GM19397 (cell line): ENCODE measurements around the gene SVOP.

Experiments used
- ATAC-seq: cut with Tn5 transposase; IDR thresholded peaks from one replicate; pipeline ENCODE4 v1.9.1; 2021; ENCODE audit warnings: mild to moderate bottlenecking, moderate library complexity; ENCODE audit not compliant: unreplicated experiment

Gene SVOP

GRCh38 chr12:108939594-108939993, 81.3 kb downstream of the SVOP start:
- no peak for ATAC-seq

GRCh38 chr12:108938247-108938924, 82.5 kb downstream of the SVOP start:
- no peak for ATAC-seq

GRCh38 chr12:108935159-108935763, 85.6 kb downstream of the SVOP start:
- ATAC-seq, result no peak

GRCh38 chr12:108933949-108934348, 86.9 kb downstream of the SVOP start:
- no peak for ATAC-seq

GRCh38 chr12:108930756-108931155, 90.1 kb downstream of the SVOP start:
- ATAC-seq, result no peak

- ATAC-seq, result no peak
Measured at GRCh38 chr12:108930155-108930554, 90.7 kb downstream of the SVOP start.

- ATAC-seq, result no peak
Measured at GRCh38 chr12:108928695-108929094, 92.2 kb downstream of the SVOP start.

GRCh38 chr12:108922918-108923317, 98.0 kb downstream of the SVOP start:
- ATAC-seq, result no peak

GRCh38 chr12:108921946-108922345, 98.9 kb downstream of the SVOP start:
- no peak for ATAC-seq

GRCh38 chr12:108918960-108919642, 101.8 kb downstream of the SVOP start:
- no peak for ATAC-seq

GRCh38 chr12:108918206-108918605, 102.7 kb downstream of the SVOP start:
- no peak for ATAC-seq

GRCh38 chr12:108916336-108916735, 104.5 kb downstream of the SVOP start:
- ATAC-seq, result no peak

- ATAC-seq, result no peak
Measured at GRCh38 chr12:108915632-108916133, 105.2 kb downstream of the SVOP start.

GRCh38 chr12:108914121-108914531, 106.7 kb downstream of the SVOP start:
- ATAC-seq, result no peak

GRCh38 chr12:108912361-108912760, 108.5 kb downstream of the SVOP start:
- ATAC-seq, result no peak

GRCh38 chr12:108911915-108912314, 109.0 kb downstream of the SVOP start:
- ATAC-seq, result no peak

GRCh38 chr12:108910336-108910735, 110.5 kb downstream of the SVOP start:
- no peak for ATAC-seq

- no peak for ATAC-seq
Measured at GRCh38 chr12:108907839-108908351, 113.0 kb downstream of the SVOP start.

- no peak for ATAC-seq
Measured at GRCh38 chr12:108906971-108907370, 113.9 kb downstream of the SVOP start.

GRCh38 chr12:108905725-108906124, 115.1 kb downstream of the SVOP start:
- no peak for ATAC-seq

- ATAC-seq, result no peak
Measured at GRCh38 chr12:108899145-108899544, 121.7 kb downstream of the SVOP start.

- ATAC-seq, result no peak
Measured at GRCh38 chr12:108896817-108897216, 124.1 kb downstream of the SVOP start.
